ENCODE results near the gene EXTL2.

GRCh38 chr1:100835866-100836842 is 58.5 kb downstream of the EXTL2 start:
- TF ChIP-seq CTCF (IDR thresholded peaks at IDR 0.05; ENCODE audit: poor library complexity), result no peak
- no peak for TF ChIP-seq EZH2phosphoT487 (IDR thresholded peaks at IDR 0.05; ENCODE audit: low read depth, severe bottlenecking, unreplicated experiment)

Measured in hepatocyte (in vitro differentiated cells).